IMR-90 (cell line): ENCODE data around the gene CDKN2B-AS1. TPM values are rescaled to one million over a fixed set of nuclear protein-coding genes. Genes with fewer than 3 reads are reported as not detected.
A peak's percentile ranks its signal among the peaks of the same experiment; 100 is the strongest.

ENCODE experiments used
- ATAC-seq: fragments of 200-7000 bp; cut with Tn5 transposase; 2 replicates; pipeline ENCODE4 v1.9.1; 2020; ENCODE audit warnings: low read depth, mild to moderate bottlenecking, moderate library complexity
- BruUV-seq: library from RNA; stranded (reverse); fragments of 400-500 nt; replicated peaks from 2 replicates; lab custom pipeline; 2021; lab: Mats Ljungman, UMichigan
- CTCF ChIA-PET: fragments of 300-600 bp; formaldehyde crosslinking; extraction: SDS; loops from one replicate; lab custom pipeline; 2021; ENCODE audit warnings: antibody characterized with exemption; lab: Yijun Ruan, JAX
- POLR2A ChIA-PET: fragments of 300-600 bp; sonication (Branson Sonifier 250); formaldehyde crosslinking; loops from one replicate; lab custom pipeline; 2022; ENCODE audit warnings: antibody characterized with exemption; ENCODE audit not compliant: unreplicated experiment; lab: Charles Lee
- DNase-seq: peaks from one replicate; pipeline ENCODE4 v3.0.0; 2013
- H2AFZ ChIP-seq: replicated peaks from 2 replicates; pipeline ENCODE3; 2013; ENCODE audit warnings: low read length, mild to moderate bottlenecking; ENCODE audit not compliant: poor library complexity
- H2AK5ac ChIP-seq: 2 replicates; pipeline ENCODE4 v1.6.1; 2013; ENCODE audit warnings: low read depth, low read length, inconsistent platforms
- H2AK9ac ChIP-seq: replicated peaks from 2 replicates; pipeline ENCODE3; 2013; ENCODE audit warnings: mild to moderate bottlenecking, low read depth, low read length, moderate library complexity; ENCODE audit not compliant: poor library complexity
- H2BK120ac ChIP-seq: 2 replicates; pipeline ENCODE4 v1.6.1; 2013; ENCODE audit warnings: low read depth, low read length, inconsistent platforms
- H2BK15ac ChIP-seq: 3 replicates; pipeline ENCODE4 v1.6.1; 2013; ENCODE audit warnings: low read depth, low read length, inconsistent platforms
- H2BK20ac ChIP-seq: 2 replicates; pipeline ENCODE4 v1.6.1; 2013; ENCODE audit warnings: low read depth, mild to moderate bottlenecking, inconsistent platforms, low read length, moderate library complexity
- H2BK5ac ChIP-seq: 2 replicates; pipeline ENCODE4 v1.6.1; 2013; ENCODE audit warnings: mild to moderate bottlenecking, low read depth, low read length, inconsistent platforms; ENCODE audit not compliant: poor library complexity, severe bottlenecking
- H3K14ac ChIP-seq: replicated peaks from 2 replicates; pipeline ENCODE4 v1.6.1; 2013; ENCODE audit warnings: low read depth, low read length, inconsistent platforms
- H3K18ac ChIP-seq: 2 replicates; pipeline ENCODE4 v1.6.1; 2013; ENCODE audit warnings: low read depth, low read length, control low read depth
- H3K23ac ChIP-seq: 2 replicates; pipeline ENCODE4 v1.6.1; 2013; ENCODE audit warnings: low read depth, low read length, inconsistent platforms
- H3K27ac ChIP-seq: 2 replicates; pipeline ENCODE4 v1.5.1; 2013; ENCODE audit warnings: mild to moderate bottlenecking, control low read depth, low read length; ENCODE audit not compliant: insufficient read depth
- H3K27me3 ChIP-seq: 2 replicates; pipeline ENCODE4 v1.6.1; 2013; ENCODE audit warnings: low read length; ENCODE audit not compliant: control insufficient read depth, insufficient read depth
- H3K36me3 ChIP-seq: 2 replicates; pipeline ENCODE4 v1.6.1; 2013; ENCODE audit warnings: low read length, mixed read lengths; ENCODE audit not compliant: control insufficient read depth, insufficient read depth
- H3K4ac ChIP-seq: 2 replicates; pipeline ENCODE4 v1.6.1; 2013; ENCODE audit warnings: low read depth, low read length, inconsistent platforms
- H3K4me1 ChIP-seq: 2 replicates; pipeline ENCODE4 v1.6.1; 2013; ENCODE audit warnings: low read length, mixed read lengths; ENCODE audit not compliant: control insufficient read depth, insufficient read depth
- H3K4me2 ChIP-seq: 2 replicates; pipeline ENCODE4 v1.6.1; 2013; ENCODE audit warnings: low read depth, mild to moderate bottlenecking, control low read depth, low read length, moderate library complexity
- H3K4me3 ChIP-seq: 2 replicates; pipeline ENCODE4 v1.5.1; 2013; ENCODE audit warnings: low read depth, mild to moderate bottlenecking, control low read depth, low read length, moderate library complexity; ENCODE audit not compliant: insufficient read depth
- H3K56ac ChIP-seq: 2 replicates; pipeline ENCODE4 v1.6.1; 2013; ENCODE audit warnings: low read length, inconsistent platforms; ENCODE audit not compliant: insufficient read depth; ENCODE audit errors: extremely low read depth
- H3K79me1 ChIP-seq, 2 experiments: 2 replicates each; pipeline ENCODE4 v1.6.1; 2013; ENCODE audit warnings: low read length in 2 of 2, inconsistent platforms in 1 of 2, low read depth in 1 of 2
- H3K9ac ChIP-seq: 2 replicates; pipeline ENCODE4 v1.6.1; 2013; ENCODE audit warnings: low read depth, low read length, control low read depth
- H3K9me1 ChIP-seq: 2 replicates; pipeline ENCODE4 v1.6.1; 2013; ENCODE audit warnings: low read length, inconsistent platforms; ENCODE audit not compliant: insufficient read depth
- H3K9me3 ChIP-seq: 2 replicates; pipeline ENCODE4 v1.6.1; 2013; ENCODE audit warnings: low read length; ENCODE audit not compliant: control insufficient read depth, insufficient read depth
- H4K20me1 ChIP-seq: 2 replicates; pipeline ENCODE4 v1.6.1; 2013; ENCODE audit warnings: low read length, inconsistent platforms; ENCODE audit not compliant: insufficient read depth
- H4K5ac ChIP-seq: 2 replicates; pipeline ENCODE4 v1.6.1; 2013; ENCODE audit warnings: mild to moderate bottlenecking, low read depth, low read length, control low read depth
- H4K8ac ChIP-seq, 2 experiments: 2 replicates each; pipeline ENCODE4 v1.6.1; 2013; ENCODE audit warnings: low read depth in 2 of 2, low read length in 2 of 2, control low read depth in 1 of 2, inconsistent platforms in 1 of 2
- H4K91ac ChIP-seq: 2 replicates; pipeline ENCODE4 v1.6.1; 2013; ENCODE audit warnings: low read depth, low read length, inconsistent platforms; ENCODE audit not compliant: insufficient read depth
- CEBPB ChIP-seq: IDR thresholded peaks from 2 replicates; pipeline ENCODE4 v1.6.1; 2012; ENCODE audit warnings: low read depth, low read length, improper control_type of control experiment
- SMC3 ChIP-seq: fragments of 150-350 bp; IDR thresholded peaks from 2 replicates; pipeline ENCODE4 v1.6.1; 2016; ENCODE audit warnings: low read depth, mild to moderate bottlenecking, antibody characterized with exemption, low read length, moderate library complexity
- WGBS, 2 experiments: methylation state at CpG; one replicate each; pipeline versions ENCODE4 v1.1.5 to v1.1.7; 2013; ENCODE audit warnings: missing lambda C conversion rate in 2 of 2; ENCODE audit not compliant: insufficient read length in 1 of 2; ENCODE audit errors: extremely low coverage in 2 of 2; 5-methylcytosine and 5-hydroxymethylcytosine counted together
- dilution Hi-C: fragments of 300-500 bp; cut with HindIII; formaldehyde crosslinking; loops from one replicate; pipeline ENCODE4 v1.14.3; 2018; ENCODE audit warnings: low sequenced_read_pairs; ENCODE audit not compliant: unreplicated experiment
- in situ Hi-C: fragments of 300-500 bp; cut with MboI; formaldehyde crosslinking; loops from 3 replicates; pipeline ENCODE4 v1.14.3; 2019; ENCODE audit warnings: low sequenced_read_pairs, inconsistent platforms, mixed read lengths
- intact Hi-C: fragments of 100-400 bp; cut with micrococcal nuclease; formaldehyde crosslinking; loops from 2 replicates; pipeline ENCODE4 v1.10.0; 2022
- polyA plus RNA-seq, 3 experiments: library from polyadenylated mRNA; depleted of rRNA; stranded (reverse); fragments of >200 nt; gene quantifications; 2 replicates each; pipeline ENCODE4 v1.2.3, GENCODE V29; 2012; ENCODE audit warnings: low replicate concordance in 1 of 3
- total RNA-seq: library from RNA; depleted of rRNA; stranded (reverse); fragments of >200 nt; gene quantifications from 2 replicates; pipeline ENCODE4 v1.2.3, GENCODE V29; 2012

Gene CDKN2B-AS1
- total and polyA plus RNA-seq, 2 of the 4 experiments (the other 2 are of a cell fraction) = 1.0 to 1.1 TPM

DNA sequence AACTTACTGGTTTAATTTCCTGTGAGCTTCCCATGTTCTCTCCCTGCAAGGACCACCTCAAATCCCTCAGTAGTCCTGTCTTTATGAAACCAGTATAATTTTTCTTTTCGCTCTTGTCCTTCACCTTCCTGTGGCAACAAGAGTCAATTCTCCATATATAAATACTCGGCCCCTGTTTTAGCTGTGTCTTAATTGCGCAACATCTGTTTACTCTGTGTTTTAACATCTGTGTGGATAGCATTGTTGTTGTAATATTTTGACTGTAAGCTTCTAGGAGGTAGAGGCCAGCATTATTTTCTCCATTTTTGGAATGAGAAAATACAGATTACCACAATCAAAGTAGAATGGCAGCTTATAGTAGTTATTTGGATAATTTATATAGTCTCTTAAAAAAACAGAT is 44.7 kb downstream of the CDKN2B-AS1 start:
- H3K9ac ChIP-seq = no peak overlapping the region

More for the DNA sequence above, 44.7 kb downstream of the CDKN2B-AS1 start:
- BruUV-seq = no TSS peak
- TF ChIP-seq CEBPB (peak; percentile 97), SMC3 (no peak)
- CTCF ChIA-PET = interaction anchor here (1.8 to 6.4 kb wide), 3 partner anchors 30 to 225 kb away, joined by 7 to 34 read pairs (median 12); partner anchors contain the start of gene CDKN2B
- H2AK9ac ChIP-seq = no peak overlapping the region
- no peak overlapping the region for H2AFZ ChIP-seq
- no peak overlapping the region for H4K5ac ChIP-seq
- H2BK5ac ChIP-seq = no peak overlapping the region
- no peak overlapping the region for H3K4me2 ChIP-seq
- no peak overlapping the region for H3K4me3 ChIP-seq
- H4K8ac ChIP-seq = no peak overlapping the region
- no peak for ATAC-seq
- peaks cover 4% of the 10 kb centered on the region for H3K4me1 ChIP-seq
- H3K18ac ChIP-seq = no peak overlapping the region
- H2AK5ac ChIP-seq = no peak overlapping the region
- H2BK20ac ChIP-seq = no peak overlapping the region
- no CpG with 5 or more reads among the region's 3 CpGs for WGBS, 2 experiments
- no peak overlapping the region; the same call in 1 of the 2 replicates for H2BK120ac ChIP-seq
- H3K56ac ChIP-seq = no peak overlapping the region
- no peaks in the 10 kb centered on the region for H4K20me1 ChIP-seq
- no peak overlapping the region for H2BK15ac ChIP-seq
- H3K9me1 ChIP-seq = peaks cover 3% of the 10 kb centered on the region
- DNase-seq = no peak
- H3K27ac ChIP-seq = no peak overlapping the region
- H3K4ac ChIP-seq = peak overlapping the region; percentile 11; the same call in 1 of the 2 replicates
- H3K23ac ChIP-seq = no peak overlapping the region
- H3K36me3 ChIP-seq = peaks cover 1% of the 10 kb centered on the region; the same call in 1 of the 2 replicates
- no peak overlapping the region for H3K14ac ChIP-seq
- no peaks in the 10 kb centered on the region for H3K79me1 ChIP-seq
- no peaks in the 10 kb centered on the region for H3K9me3 ChIP-seq
- intact Hi-C loops = loop anchor here (2.0 kb wide), 1 partner anchor 226 kb away; no protein-coding TSS in a partner anchor
- no peak overlapping the region for H4K91ac ChIP-seq
- in situ Hi-C loops = no loop called here
- H3K27me3 ChIP-seq = no peaks in the 10 kb centered on the region
- POLR2A ChIA-PET = no interaction called here
- dilution Hi-C loops = no loop called here
